SK-N-MC (cell line): Measurements from ENCODE around the gene BLVRA.
"Not testable (repeated sequence)": the region's sequence is repeated elsewhere in the genome, so short reads cannot be mapped to it uniquely, and the experiment has no call there.

ENCODE experiments used
- DNase-seq: peaks from one replicate; pipeline ENCODE4 v3.0.0-alpha.2; 2011; ENCODE audit warnings: low read depth, low spot score
- H3K27ac ChIP-seq: fragments of 200-600 bp; sonication (generic); 2 replicates; pipeline ENCODE4 v1.5.1; 2016; ENCODE audit warnings: mixed run types
- H3K36me3 ChIP-seq: fragments of 200-600 bp; sonication (generic); 2 replicates; pipeline ENCODE4 v1.6.1; 2017; ENCODE audit warnings: antibody characterized with exemption, low read length, mixed read lengths; ENCODE audit not compliant: insufficient read depth
- H3K4me3 ChIP-seq: fragments of 200-600 bp; sonication (generic); 2 replicates; pipeline ENCODE4 v1.5.1; 2016
- H3K9ac ChIP-seq: fragments of 200-600 bp; sonication (generic); 2 replicates; pipeline ENCODE4 v1.8.0; 2017; ENCODE audit warnings: mixed run types, mixed read lengths; ENCODE audit not compliant: insufficient read length
- H3K9me3 ChIP-seq: fragments of 200-600 bp; sonication (generic); 2 replicates; pipeline ENCODE4 v1.6.1; 2017; ENCODE audit warnings: low read depth, mild to moderate bottlenecking, antibody characterized with exemption, low read length, moderate library complexity, mixed read lengths
- EZH2 ChIP-seq: fragments of 200-600 bp; sonication (generic); IDR thresholded peaks from one replicate; pipeline ENCODE4 v1.6.1; 2017; ENCODE audit warnings: antibody characterized with exemption
- FOXP2 ChIP-seq: optimal IDR thresholded peaks from 2 replicates; pipeline ENCODE3; 2011; ENCODE audit warnings: mild to moderate bottlenecking, moderate library complexity; ENCODE audit not compliant: insufficient read depth; ENCODE audit errors: extremely low read length, control extremely low read depth
- POLR2AphosphoS5 ChIP-seq: IDR thresholded peaks from 2 replicates; pipeline ENCODE4 v1.6.1; 2012; ENCODE audit warnings: mild to moderate bottlenecking, low read depth, low read length, borderline replicate concordance

The BLVRA gene

GRCh38 chr7:43769791-43770465 lies 11.4 kb downstream of the BLVRA start:
- Histone ChIP-seq H3K9ac (no peak overlapping the region), H3K4me3 (no peak overlapping the region), H3K9me3 (no peaks in the 10 kb centered on the region), H3K36me3 (no peaks in the 10 kb centered on the region), H3K27ac (no peak overlapping the region)
- TF ChIP-seq POLR2AphosphoS5 (no peak), FOXP2 (no peak), EZH2 (no peak)
- DNase-seq = no peak

- Histone ChIP-seq H3K4me3 (no peak overlapping the region), H3K9me3 (no peaks in the 10 kb centered on the region), H3K27ac (no peak overlapping the region), H3K9ac (no peak overlapping the region), H3K36me3 (no peaks in the 10 kb centered on the region)
- TF ChIP-seq POLR2AphosphoS5 (no peak), FOXP2 (no peak), EZH2 (no peak)
- no peak for DNase-seq
These were observed 12.6 kb downstream of the BLVRA start for GRCh38 chr7:43771128-43771527.

GRCh38 chr7:43771573-43771972 lies 13.1 kb downstream of the BLVRA start:
- no peak for DNase-seq
- no peaks in the 10 kb centered on the region for H3K9me3 ChIP-seq
- H3K27ac ChIP-seq = no peak overlapping the region
- no peak for TF ChIP-seq POLR2AphosphoS5
- no peak for TF ChIP-seq EZH2
- no peak for TF ChIP-seq FOXP2
- H3K9ac ChIP-seq = no peak overlapping the region
- no peaks in the 10 kb centered on the region for H3K36me3 ChIP-seq
- no peak overlapping the region for H3K4me3 ChIP-seq

- H3K9ac ChIP-seq, H3K27ac ChIP-seq, H3K36me3 ChIP-seq, H3K4me3 ChIP-seq, DNase-seq, H3K9me3 ChIP-seq: not testable (repeated sequence)
These were observed 14.8 kb downstream of the BLVRA start for GRCh38 chr7:43773268-43773667.

- H3K36me3 ChIP-seq, H3K9ac ChIP-seq, H3K27ac ChIP-seq, H3K9me3 ChIP-seq, DNase-seq, H3K4me3 ChIP-seq: not testable (repeated sequence)
These were observed 16.8 kb downstream of the BLVRA start for GRCh38 chr7:43775255-43775654.

GRCh38 chr7:43778293-43779044 lies 20.0 kb downstream of the BLVRA start:
- not testable (repeated sequence) for H3K9me3 ChIP-seq, H3K4me3 ChIP-seq, H3K36me3 ChIP-seq, H3K27ac ChIP-seq, DNase-seq, H3K9ac ChIP-seq

GRCh38 chr7:43779045-43779812 lies 20.7 kb downstream of the BLVRA start:
- H3K27ac ChIP-seq = no peak overlapping the region
- no peak overlapping the region for H3K4me3 ChIP-seq
- TF ChIP-seq POLR2AphosphoS5 = no peak
- no peak for TF ChIP-seq FOXP2
- no peak for TF ChIP-seq EZH2
- H3K36me3 ChIP-seq = no peaks in the 10 kb centered on the region
- no peaks in the 10 kb centered on the region for H3K9me3 ChIP-seq
- H3K9ac ChIP-seq = no peak overlapping the region
- DNase-seq = no peak

- no peak overlapping the region for H3K4me3 ChIP-seq
- TF ChIP-seq FOXP2 (no peak), EZH2 (no peak)
- H3K9ac ChIP-seq = no peak overlapping the region
- H3K27ac ChIP-seq = no peak overlapping the region
- H3K36me3 ChIP-seq = no peaks in the 10 kb centered on the region
- no peaks in the 10 kb centered on the region for H3K9me3 ChIP-seq
- no peak for DNase-seq
These were observed 23.5 kb downstream of the BLVRA start for GRCh38 chr7:43781726-43782607.
